ENCODE measurements around the gene OR2C3. TPM values are rescaled to one million over a fixed set of nuclear protein-coding genes. Genes with fewer than 3 reads are reported as not detected.

The OR2C3 gene
- polyA plus RNA-seq (2013, experiment 1 of 2) = not detected
- not detected for polyA plus RNA-seq (2013, experiment 2 of 2)

GRCh38 chr1:247536340-247536739 is at the start of gene OR2C3:
TSS of gene OR2C3 (minus strand) at chr1:247536440. CDS start at chr1:247532511, 3,929 bp downstream.
- H3K27ac ChIP-seq (ENCODE audit: low read depth, low read length, severe bottlenecking) = no peak within 1 kb of the TSS
- no peaks in the 10 kb centered on the region for H3K9me3 ChIP-seq (ENCODE audit: control insufficient read depth, low read length)
- no peak within 1 kb of the TSS for H3K4me3 ChIP-seq (ENCODE audit: extremely low read depth, insufficient read depth, low read length, poor library complexity, severe bottlenecking)
- no peaks in the 10 kb centered on the region for H3K36me3 ChIP-seq (ENCODE audit: control insufficient read depth, insufficient read depth, low read length)
- no peaks in the 10 kb centered on the region for H3K4me1 ChIP-seq (ENCODE audit: control insufficient read depth, insufficient read depth, low read length, poor library complexity, severe bottlenecking)
- no CpG with 5 or more reads among the region's 2 CpGs for WGBS, 2 experiments (ENCODE audit: insufficient coverage in 2 of 2)

- no peaks in the 10 kb centered on the region for H3K9me3 ChIP-seq (ENCODE audit: control insufficient read depth, low read length)
- no peaks in the 10 kb centered on the region for H3K36me3 ChIP-seq (ENCODE audit: control insufficient read depth, insufficient read depth, low read length)
- WGBS, 2 experiments (ENCODE audit: insufficient coverage in 2 of 2) = 88 to 93% methylated on average over 4 to 5 of the region's 5 CpGs
- H3K4me3 ChIP-seq (ENCODE audit: extremely low read depth, insufficient read depth, low read length, poor library complexity, severe bottlenecking) = no peak overlapping the region
- H3K4me1 ChIP-seq (ENCODE audit: control insufficient read depth, insufficient read depth, low read length, poor library complexity, severe bottlenecking) = no peaks in the 10 kb centered on the region
- H3K27ac ChIP-seq (ENCODE audit: low read depth, low read length, severe bottlenecking) = no peak overlapping the region
These were observed 42.8 kb upstream of the OR2C3 start for GRCh38 chr1:247578946-247579460.

- Histone ChIP-seq H3K4me3 (ENCODE audit: extremely low read depth, insufficient read depth, low read length, poor library complexity, severe bottlenecking) (no peak overlapping the region), H3K4me1 (ENCODE audit: control insufficient read depth, insufficient read depth, low read length, poor library complexity, severe bottlenecking) (peaks cover 3% of the 10 kb centered on the region), H3K9me3 (ENCODE audit: control insufficient read depth, low read length) (no peaks in the 10 kb centered on the region), H3K36me3 (ENCODE audit: control insufficient read depth, insufficient read depth, low read length) (no peaks in the 10 kb centered on the region), H3K27ac (ENCODE audit: low read depth, low read length, severe bottlenecking) (no peak overlapping the region)
- WGBS, 2 experiments (ENCODE audit: insufficient coverage in 2 of 2) = 80% methylated on average over 1 of the region's 3 CpGs; no CpG with 5 or more reads in 1 of the 2 experiments
These were observed 40.3 kb upstream of the OR2C3 start for GRCh38 chr1:247576514-247576913.

GRCh38 chr1:247574664-247575063 is 38.4 kb upstream of the OR2C3 start:
- peaks cover 3% of the 10 kb centered on the region for H3K4me1 ChIP-seq (ENCODE audit: control insufficient read depth, insufficient read depth, low read length, poor library complexity, severe bottlenecking)
- no peaks in the 10 kb centered on the region for H3K36me3 ChIP-seq (ENCODE audit: control insufficient read depth, insufficient read depth, low read length)
- no peak overlapping the region for H3K27ac ChIP-seq (ENCODE audit: low read depth, low read length, severe bottlenecking)
- no peak overlapping the region for H3K4me3 ChIP-seq (ENCODE audit: extremely low read depth, insufficient read depth, low read length, poor library complexity, severe bottlenecking)
- no peaks in the 10 kb centered on the region for H3K9me3 ChIP-seq (ENCODE audit: control insufficient read depth, low read length)

GRCh38 chr1:247574236-247574635 is 38.0 kb upstream of the OR2C3 start:
- Histone ChIP-seq H3K36me3 (ENCODE audit: control insufficient read depth, insufficient read depth, low read length) (no peaks in the 10 kb centered on the region), H3K4me3 (ENCODE audit: extremely low read depth, insufficient read depth, low read length, poor library complexity, severe bottlenecking) (no peak overlapping the region), H3K9me3 (ENCODE audit: control insufficient read depth, low read length) (no peaks in the 10 kb centered on the region), H3K27ac (ENCODE audit: low read depth, low read length, severe bottlenecking) (no peak overlapping the region), H3K4me1 (ENCODE audit: control insufficient read depth, insufficient read depth, low read length, poor library complexity, severe bottlenecking) (peaks cover 3% of the 10 kb centered on the region)
- no CpG with 5 or more reads among the region's 1 CpG for WGBS, 2 experiments (ENCODE audit: insufficient coverage in 2 of 2)

GRCh38 chr1:247562198-247562597 is 26.0 kb upstream of the OR2C3 start:
- H3K9me3 ChIP-seq (ENCODE audit: control insufficient read depth, low read length) = no peaks in the 10 kb centered on the region
- peaks cover 15% of the 10 kb centered on the region for H3K4me1 ChIP-seq (ENCODE audit: control insufficient read depth, insufficient read depth, low read length, poor library complexity, severe bottlenecking)
- H3K4me3 ChIP-seq (ENCODE audit: extremely low read depth, insufficient read depth, low read length, poor library complexity, severe bottlenecking) = no peak overlapping the region
- no peaks in the 10 kb centered on the region for H3K36me3 ChIP-seq (ENCODE audit: control insufficient read depth, insufficient read depth, low read length)
- no peak overlapping the region for H3K27ac ChIP-seq (ENCODE audit: low read depth, low read length, severe bottlenecking)
- WGBS, 2 experiments (ENCODE audit: insufficient coverage in 2 of 2) = 86 to 90% methylated on average over 8 to 9 of the region's 9 CpGs

GRCh38 chr1:247561711-247562110 is 25.5 kb upstream of the OR2C3 start:
- peaks cover 18% of the 10 kb centered on the region for H3K4me1 ChIP-seq (ENCODE audit: control insufficient read depth, insufficient read depth, low read length, poor library complexity, severe bottlenecking)
- H3K27ac ChIP-seq (ENCODE audit: low read depth, low read length, severe bottlenecking) = no peak overlapping the region
- no peak overlapping the region for H3K4me3 ChIP-seq (ENCODE audit: extremely low read depth, insufficient read depth, low read length, poor library complexity, severe bottlenecking)
- WGBS, 2 experiments (ENCODE audit: insufficient coverage in 2 of 2) = 80 to 81% methylated on average over 9 to 10 of the region's 10 CpGs
- H3K36me3 ChIP-seq (ENCODE audit: control insufficient read depth, insufficient read depth, low read length) = no peaks in the 10 kb centered on the region
- H3K9me3 ChIP-seq (ENCODE audit: control insufficient read depth, low read length) = no peaks in the 10 kb centered on the region

- Histone ChIP-seq H3K36me3 (ENCODE audit: control insufficient read depth, insufficient read depth, low read length) (no peaks in the 10 kb centered on the region), H3K9me3 (ENCODE audit: control insufficient read depth, low read length) (no peaks in the 10 kb centered on the region), H3K4me1 (ENCODE audit: control insufficient read depth, insufficient read depth, low read length, poor library complexity, severe bottlenecking) (peaks cover 16% of the 10 kb centered on the region), H3K27ac (ENCODE audit: low read depth, low read length, severe bottlenecking) (peak overlapping the region; percentile 75), H3K4me3 (ENCODE audit: extremely low read depth, insufficient read depth, low read length, poor library complexity, severe bottlenecking) (no peak overlapping the region)
- 83% methylated on average over 1 of the region's 2 CpGs; no CpG with 5 or more reads in 1 of the 2 experiments for WGBS, 2 experiments (ENCODE audit: insufficient coverage in 2 of 2)
These were observed 21.9 kb upstream of the OR2C3 start for GRCh38 chr1:247557926-247558674.

- H3K9me3 ChIP-seq (ENCODE audit: control insufficient read depth, low read length) = no peaks in the 10 kb centered on the region
- H3K4me3 ChIP-seq (ENCODE audit: extremely low read depth, insufficient read depth, low read length, poor library complexity, severe bottlenecking) = no peak overlapping the region
- H3K27ac ChIP-seq (ENCODE audit: low read depth, low read length, severe bottlenecking) = peak overlapping the region; percentile 98
- peaks cover 18% of the 10 kb centered on the region for H3K4me1 ChIP-seq (ENCODE audit: control insufficient read depth, insufficient read depth, low read length, poor library complexity, severe bottlenecking)
- 25 to 60% methylated on average over 1 of the region's 2 CpGs for WGBS, 2 experiments (ENCODE audit: insufficient coverage in 2 of 2)
- H3K36me3 ChIP-seq (ENCODE audit: control insufficient read depth, insufficient read depth, low read length) = no peaks in the 10 kb centered on the region
These were observed 16.0 kb upstream of the OR2C3 start for GRCh38 chr1:247552231-247552630.

GRCh38 chr1:247551721-247552120 is 15.5 kb upstream of the OR2C3 start:
- Histone ChIP-seq H3K4me3 (ENCODE audit: extremely low read depth, insufficient read depth, low read length, poor library complexity, severe bottlenecking) (no peak overlapping the region), H3K27ac (ENCODE audit: low read depth, low read length, severe bottlenecking) (peak overlapping the region; percentile 98), H3K4me1 (ENCODE audit: control insufficient read depth, insufficient read depth, low read length, poor library complexity, severe bottlenecking) (peaks cover 15% of the 10 kb centered on the region), H3K36me3 (ENCODE audit: control insufficient read depth, insufficient read depth, low read length) (no peaks in the 10 kb centered on the region), H3K9me3 (ENCODE audit: control insufficient read depth, low read length) (no peaks in the 10 kb centered on the region)
- WGBS, 2 experiments (ENCODE audit: insufficient coverage in 2 of 2) = 100% methylated on average over 1 of the region's 1 CpG; no CpG with 5 or more reads in 1 of the 2 experiments

GRCh38 chr1:247548769-247549182 is 12.5 kb upstream of the OR2C3 start, which contains the start of gene GCSAML:
TSS of gene GCSAML (plus strand) at chr1:247549134. CDS start at chr1:247549192, 58 bp downstream.
- Histone ChIP-seq H3K4me3 (ENCODE audit: extremely low read depth, insufficient read depth, low read length, poor library complexity, severe bottlenecking) (no peak within 1 kb of the TSS), H3K27ac (ENCODE audit: low read depth, low read length, severe bottlenecking) (no peak within 1 kb of the TSS), H3K4me1 (ENCODE audit: control insufficient read depth, insufficient read depth, low read length, poor library complexity, severe bottlenecking) (peaks cover 15% of the 10 kb centered on the region), H3K36me3 (ENCODE audit: control insufficient read depth, insufficient read depth, low read length) (no peaks in the 10 kb centered on the region), H3K9me3 (ENCODE audit: control insufficient read depth, low read length) (no peaks in the 10 kb centered on the region)
- 85 to 88% methylated on average over 7 to 9 of the region's 13 CpGs for WGBS, 2 experiments (ENCODE audit: insufficient coverage in 2 of 2)

All from mesodermal cell (in vitro differentiated cells).